ENCODE results near the gene CRELD2. TPM values are rescaled to one million over a fixed set of nuclear protein-coding genes. Genes with fewer than 3 reads are reported as not detected.
A peak's percentile ranks its signal among the peaks of the same experiment; 100 is the strongest.

Gene CRELD2
- total and polyA plus RNA-seq, 2 of the 13 experiments (the other 11 are each of a cell fraction or from before 2014, with no cell fraction given) = 17.2 to 44.7 TPM

DNA sequence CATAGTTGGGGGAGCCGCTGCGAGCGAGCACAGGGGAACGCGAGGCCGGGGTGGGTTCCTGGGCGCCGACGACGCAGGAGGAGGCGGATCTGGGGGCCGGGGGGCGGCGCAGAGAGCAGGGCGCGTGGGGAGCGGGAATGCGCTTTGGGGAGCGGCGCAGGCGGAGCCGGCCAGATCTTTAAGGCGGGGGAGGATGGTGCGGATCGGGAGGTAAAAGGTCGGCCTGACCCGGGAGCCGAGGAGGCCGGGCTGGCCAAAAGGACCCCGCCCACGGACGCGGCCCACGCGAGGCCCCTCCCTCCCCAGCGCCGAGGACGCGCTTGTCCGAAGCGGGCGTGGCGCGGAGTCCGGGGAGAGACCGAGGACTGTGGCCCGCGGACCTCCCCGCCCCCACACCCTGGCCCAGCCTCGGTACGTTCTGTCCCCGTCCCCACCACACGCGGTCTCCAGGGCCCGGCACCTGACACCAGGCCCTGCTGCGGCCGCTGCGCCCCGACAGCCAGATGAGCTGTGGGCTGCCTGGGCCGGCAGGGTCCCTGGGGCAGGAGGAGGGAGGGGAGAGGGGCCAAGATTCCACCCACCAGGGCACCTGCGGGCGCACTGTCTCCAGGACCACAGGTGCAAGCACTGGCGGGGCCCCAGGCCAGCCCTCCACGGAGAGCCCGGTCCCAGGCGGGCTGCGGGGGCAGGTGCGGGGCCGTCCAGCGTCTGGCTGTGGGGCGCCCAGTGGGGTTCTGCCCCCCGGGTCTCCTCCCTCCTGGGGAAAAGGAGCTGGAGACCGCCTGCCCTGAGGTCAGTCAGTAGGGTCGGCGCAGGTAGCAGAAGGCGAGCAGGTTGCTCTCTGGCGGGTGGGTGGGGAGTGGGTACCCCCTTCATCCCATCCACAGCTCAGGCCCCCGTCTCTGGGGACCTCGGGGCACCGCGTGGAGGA lies 53.1 kb downstream of the CRELD2 start (continued):
- TF ChIP-seq, protein P1, sequence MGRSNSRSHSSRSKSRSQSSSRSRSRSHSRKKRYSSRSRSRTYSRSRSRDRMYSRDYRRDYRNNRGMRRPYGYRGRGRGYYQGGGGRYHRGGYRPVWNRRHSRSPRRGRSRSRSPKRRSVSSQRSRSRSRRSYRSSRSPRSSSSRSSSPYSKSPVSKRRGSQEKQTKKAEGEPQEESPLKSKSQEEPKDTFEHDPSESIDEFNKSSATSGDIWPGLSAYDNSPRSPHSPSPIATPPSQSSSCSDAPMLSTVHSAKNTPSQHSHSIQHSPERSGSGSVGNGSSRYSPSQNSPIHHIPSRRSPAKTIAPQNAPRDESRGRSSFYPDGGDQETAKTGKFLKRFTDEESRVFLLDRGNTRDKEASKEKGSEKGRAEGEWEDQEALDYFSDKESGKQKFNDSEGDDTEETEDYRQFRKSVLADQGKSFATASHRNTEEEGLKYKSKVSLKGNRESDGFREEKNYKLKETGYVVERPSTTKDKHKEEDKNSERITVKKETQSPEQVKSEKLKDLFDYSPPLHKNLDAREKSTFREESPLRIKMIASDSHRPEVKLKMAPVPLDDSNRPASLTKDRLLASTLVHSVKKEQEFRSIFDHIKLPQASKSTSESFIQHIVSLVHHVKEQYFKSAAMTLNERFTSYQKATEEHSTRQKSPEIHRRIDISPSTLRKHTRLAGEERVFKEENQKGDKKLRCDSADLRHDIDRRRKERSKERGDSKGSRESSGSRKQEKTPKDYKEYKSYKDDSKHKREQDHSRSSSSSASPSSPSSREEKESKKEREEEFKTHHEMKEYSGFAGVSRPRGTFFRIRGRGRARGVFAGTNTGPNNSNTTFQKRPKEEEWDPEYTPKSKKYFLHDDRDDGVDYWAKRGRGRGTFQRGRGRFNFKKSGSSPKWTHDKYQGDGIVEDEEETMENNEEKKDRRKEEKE (IDR thresholded peaks at IDR 0.05) = no peak
- TF ChIP-seq HOXA3 (CRISPR knock-in tag; IDR thresholded peaks at IDR 0.05) (no peak), RNF2 (conservative IDR thresholded peaks at IDR 0.05; ENCODE audit: low read depth) (peak; percentile 64; the same call in 1 of the 2 replicates), KDM5B (CRISPR knock-in tag; IDR thresholded peaks at IDR 0.05; ENCODE audit: borderline replicate concordance) (peak; percentile 7; the same call in 1 of the 2 replicates), TCF12 (IDR thresholded peaks at IDR 0.05) (no peak), TCF12 (CRISPR knock-in tag; IDR thresholded peaks at IDR 0.05) (peak; percentile 67; the same call in 1 of the 2 replicates), SETDB1 (CRISPR knock-in tag; IDR thresholded peaks at IDR 0.05; ENCODE audit: borderline replicate concordance) (no peak), NFKB2 (CRISPR knock-in tag; IDR thresholded peaks at IDR 0.05; ENCODE audit: borderline replicate concordance) (peak; percentile 21; the same call in 1 of the 2 replicates), ZNF629 (CRISPR knock-in tag; conservative IDR thresholded peaks at IDR 0.05) (no peak), FLYWCH1 (CRISPR knock-in tag; IDR thresholded peaks at IDR 0.05) (0 out of 2 replicates have a peak, but pooled peaks have one; percentile 39), HNRNPLL (IDR thresholded peaks at IDR 0.05; ENCODE audit: low read depth, low read length, poor library complexity, severe bottlenecking) (peak; percentile 81), KDM5A (IDR thresholded peaks at IDR 0.05; ENCODE audit: borderline replicate concordance, low read length) (no peak), ZNF749 (CRISPR knock-in tag; IDR thresholded peaks at IDR 0.05; ENCODE audit: borderline replicate concordance) (no peak), SP5 (CRISPR knock-in tag; IDR thresholded peaks at IDR 0.05; ENCODE audit: borderline replicate concordance, low read depth) (0 out of 2 replicates have a peak, but pooled peaks have one; percentile 31), IRX3 (CRISPR knock-in tag; IDR thresholded peaks at IDR 0.05; ENCODE audit: borderline replicate concordance, low read depth) (no peak), ZNF777 (CRISPR knock-in tag; IDR thresholded peaks at IDR 0.05) (peak; percentile 74; the same call in 1 of the 2 replicates), ZNF678 (CRISPR knock-in tag; IDR thresholded peaks at IDR 0.05) (no peak), NRL (CRISPR knock-in tag; IDR thresholded peaks at IDR 0.05; ENCODE audit: borderline replicate concordance) (0 out of 2 replicates have a peak, but pooled peaks have one; percentile 15)
- TF ChIP-seq, protein P2, sequence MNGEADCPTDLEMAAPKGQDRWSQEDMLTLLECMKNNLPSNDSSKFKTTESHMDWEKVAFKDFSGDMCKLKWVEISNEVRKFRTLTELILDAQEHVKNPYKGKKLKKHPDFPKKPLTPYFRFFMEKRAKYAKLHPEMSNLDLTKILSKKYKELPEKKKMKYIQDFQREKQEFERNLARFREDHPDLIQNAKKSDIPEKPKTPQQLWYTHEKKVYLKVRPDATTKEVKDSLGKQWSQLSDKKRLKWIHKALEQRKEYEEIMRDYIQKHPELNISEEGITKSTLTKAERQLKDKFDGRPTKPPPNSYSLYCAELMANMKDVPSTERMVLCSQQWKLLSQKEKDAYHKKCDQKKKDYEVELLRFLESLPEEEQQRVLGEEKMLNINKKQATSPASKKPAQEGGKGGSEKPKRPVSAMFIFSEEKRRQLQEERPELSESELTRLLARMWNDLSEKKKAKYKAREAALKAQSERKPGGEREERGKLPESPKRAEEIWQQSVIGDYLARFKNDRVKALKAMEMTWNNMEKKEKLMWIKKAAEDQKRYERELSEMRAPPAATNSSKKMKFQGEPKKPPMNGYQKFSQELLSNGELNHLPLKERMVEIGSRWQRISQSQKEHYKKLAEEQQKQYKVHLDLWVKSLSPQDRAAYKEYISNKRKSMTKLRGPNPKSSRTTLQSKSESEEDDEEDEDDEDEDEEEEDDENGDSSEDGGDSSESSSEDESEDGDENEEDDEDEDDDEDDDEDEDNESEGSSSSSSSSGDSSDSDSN (CRISPR knock-in tag; IDR thresholded peaks at IDR 0.05) = peak; percentile 75; the same call in 1 of the 2 replicates
- TF ChIP-seq, protein P3, sequence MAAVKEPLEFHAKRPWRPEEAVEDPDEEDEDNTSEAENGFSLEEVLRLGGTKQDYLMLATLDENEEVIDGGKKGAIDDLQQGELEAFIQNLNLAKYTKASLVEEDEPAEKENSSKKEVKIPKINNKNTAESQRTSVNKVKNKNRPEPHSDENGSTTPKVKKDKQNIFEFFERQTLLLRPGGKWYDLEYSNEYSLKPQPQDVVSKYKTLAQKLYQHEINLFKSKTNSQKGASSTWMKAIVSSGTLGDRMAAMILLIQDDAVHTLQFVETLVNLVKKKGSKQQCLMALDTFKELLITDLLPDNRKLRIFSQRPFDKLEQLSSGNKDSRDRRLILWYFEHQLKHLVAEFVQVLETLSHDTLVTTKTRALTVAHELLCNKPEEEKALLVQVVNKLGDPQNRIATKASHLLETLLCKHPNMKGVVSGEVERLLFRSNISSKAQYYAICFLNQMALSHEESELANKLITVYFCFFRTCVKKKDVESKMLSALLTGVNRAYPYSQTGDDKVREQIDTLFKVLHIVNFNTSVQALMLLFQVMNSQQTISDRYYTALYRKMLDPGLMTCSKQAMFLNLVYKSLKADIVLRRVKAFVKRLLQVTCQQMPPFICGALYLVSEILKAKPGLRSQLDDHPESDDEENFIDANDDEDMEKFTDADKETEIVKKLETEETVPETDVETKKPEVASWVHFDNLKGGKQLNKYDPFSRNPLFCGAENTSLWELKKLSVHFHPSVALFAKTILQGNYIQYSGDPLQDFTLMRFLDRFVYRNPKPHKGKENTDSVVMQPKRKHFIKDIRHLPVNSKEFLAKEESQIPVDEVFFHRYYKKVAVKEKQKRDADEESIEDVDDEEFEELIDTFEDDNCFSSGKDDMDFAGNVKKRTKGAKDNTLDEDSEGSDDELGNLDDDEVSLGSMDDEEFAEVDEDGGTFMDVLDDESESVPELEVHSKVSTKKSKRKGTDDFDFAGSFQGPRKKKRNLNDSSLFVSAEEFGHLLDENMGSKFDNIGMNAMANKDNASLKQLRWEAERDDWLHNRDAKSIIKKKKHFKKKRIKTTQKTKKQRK (IDR thresholded peaks at IDR 0.05; ENCODE audit: low read length) = no peak

Data from HepG2 (cell line).